Endothelial cell of umbilical vein (primary cell): ENCODE measurements around the gene SCLY. TPM values are rescaled to one million over a fixed set of nuclear protein-coding genes. Genes with fewer than 3 reads are reported as not detected.
A peak's percentile ranks its signal among the peaks of the same experiment; 100 is the strongest.

Experiments
- BruUV-seq: library from RNA; stranded (reverse); fragments of 400-500 nt; replicated peaks from 2 replicates; lab custom pipeline; 2021; lab: Mats Ljungman, UMichigan
- CTCF ChIA-PET: fragments of 300-600, 350-600 bp; sonication (Branson Sonifier 250); formaldehyde crosslinking; loops from one replicate; lab custom pipeline; 2021; ENCODE audit warnings: antibody characterized with exemption, inconsistent platforms; lab: Charles Lee
- POLR2A ChIA-PET: fragments of 300-600, 350-600 bp; sonication (Branson Sonifier 250); formaldehyde crosslinking; loops from one replicate; lab custom pipeline; 2021; ENCODE audit warnings: antibody characterized with exemption, inconsistent platforms; lab: Charles Lee
- DNase-seq: peaks from one replicate; pipeline ENCODE4 v3.0.0-alpha.2; 2011; ENCODE audit warnings: low read depth, low spot score
- FAIRE-seq: peaks from 2 replicates; lab custom pipeline; 2011; peaks lifted over from hg19 to GRCh38; lab: Jason Lieb, UNC
- H2AFZ ChIP-seq: 2 replicates; pipeline ENCODE4 v1.6.0; 2012; ENCODE audit warnings: low read depth, low read length, control low read depth, inconsistent platforms
- H3K27ac ChIP-seq: 2 replicates; pipeline ENCODE4 v1.5.1; 2011; ENCODE audit warnings: low read depth, mild to moderate bottlenecking, control low read depth, low read length, moderate library complexity; ENCODE audit not compliant: insufficient read depth
- H3K27me3 ChIP-seq, 2 experiments: 2 replicates each; pipeline versions ENCODE4 v1.6.0 to v1.6.1; 2011; ENCODE audit warnings: low read length in 2 of 2, mixed read lengths in 1 of 2; ENCODE audit not compliant: control insufficient read depth in 2 of 2, insufficient read depth in 2 of 2
- H3K36me3 ChIP-seq, 2 experiments: 2 replicates in 1 of 2; 3 replicates in 1 of 2; pipeline ENCODE4 v1.5.1; 2011; ENCODE audit warnings: low read length in 2 of 2, mild to moderate bottlenecking in 1 of 2, moderate library complexity in 1 of 2; ENCODE audit not compliant: control insufficient read depth in 2 of 2, insufficient read depth in 2 of 2; ENCODE audit errors: extremely low read depth in 1 of 2
- H3K4me1 ChIP-seq: 3 replicates; pipeline ENCODE4 v1.5.1; 2011; ENCODE audit warnings: mild to moderate bottlenecking, low read length; ENCODE audit not compliant: control insufficient read depth, insufficient read depth; ENCODE audit errors: extremely low read depth
- H3K4me2 ChIP-seq: 2 replicates; pipeline ENCODE4 v1.6.1; 2011; ENCODE audit warnings: low read length, control low read depth, mixed read lengths; ENCODE audit not compliant: insufficient read depth
- H3K4me3 ChIP-seq, 3 experiments: fragments of 200-600 bp in 1 of 3; sonication (generic), shearing (Covaris generic) in 1 of 3; replicated peaks in 1 of 3; 2 replicates each; pipeline ENCODE4 v1.5.1; 2011 to 2016; ENCODE audit warnings: control low read depth in 3 of 3, low read length in 3 of 3, mild to moderate bottlenecking in 2 of 3, inconsistent platforms in 1 of 3, low read depth in 1 of 3, moderate library complexity in 1 of 3; ENCODE audit not compliant: insufficient read depth in 1 of 3
- H3K79me2 ChIP-seq: 2 replicates; pipeline ENCODE4 v1.6.0; 2012; ENCODE audit warnings: low read length, inconsistent platforms; ENCODE audit not compliant: control insufficient read depth, insufficient read depth
- H3K9ac ChIP-seq: replicated peaks from 2 replicates; pipeline ENCODE3; 2011; ENCODE audit warnings: low read length, control low read depth; ENCODE audit not compliant: insufficient read depth; ENCODE audit errors: extremely low read depth
- H3K9me1 ChIP-seq: replicated peaks from 3 replicates; pipeline ENCODE4 v1.6.0; 2011; ENCODE audit warnings: mild to moderate bottlenecking, low read length; ENCODE audit not compliant: control insufficient read depth, insufficient read depth; ENCODE audit errors: extremely low read depth
- H3K9me3 ChIP-seq: replicated peaks from 2 replicates; pipeline ENCODE4 v1.5.1; 2012; ENCODE audit warnings: low read length, inconsistent platforms; ENCODE audit not compliant: control insufficient read depth, insufficient read depth
- H4K20me1 ChIP-seq: replicated peaks from 2 replicates; pipeline ENCODE3; 2011; ENCODE audit warnings: mild to moderate bottlenecking, low read length; ENCODE audit not compliant: control insufficient read depth, insufficient read depth; ENCODE audit errors: extremely low read depth
- EZH2 ChIP-seq: IDR thresholded peaks from 2 replicates; pipeline ENCODE4 v1.6.1; 2012; ENCODE audit warnings: borderline replicate concordance, low read depth, mild to moderate bottlenecking, moderate library complexity, low read length, inconsistent platforms; ENCODE audit not compliant: severe bottlenecking
- FOS ChIP-seq: IDR thresholded peaks from 2 replicates; pipeline ENCODE4 v1.6.1; 2011; ENCODE audit warnings: mild to moderate bottlenecking, low read length, moderate library complexity, borderline replicate concordance; ENCODE audit not compliant: insufficient read depth
- GATA2 ChIP-seq: IDR thresholded peaks from 2 replicates; pipeline ENCODE4 v1.7.0; 2011; ENCODE audit warnings: low read depth, mild to moderate bottlenecking, moderate library complexity, mixed read lengths, low read length; ENCODE audit not compliant: insufficient read length, insufficient read depth
- JUN ChIP-seq: IDR thresholded peaks from 2 replicates; pipeline ENCODE4 v1.6.1; 2011; ENCODE audit warnings: borderline replicate concordance, low read depth; ENCODE audit not compliant: insufficient read length, insufficient read depth
- MYC ChIP-seq: IDR thresholded peaks from one replicate; pipeline ENCODE4 v1.6.1; 2011; ENCODE audit warnings: mild to moderate bottlenecking, low read depth, low read length
- POLR2A ChIP-seq: IDR thresholded peaks from 2 replicates; pipeline ENCODE4 v1.6.1; 2012; ENCODE audit warnings: low read depth, mild to moderate bottlenecking, control low read depth, low read length
- POLR2AphosphoS5 ChIP-seq: IDR thresholded peaks from 2 replicates; pipeline ENCODE4 v1.6.1; 2012; ENCODE audit warnings: low read depth, mild to moderate bottlenecking, control low read depth, low read length, moderate library complexity; ENCODE audit not compliant: insufficient read depth
- dilution Hi-C: fragments of 300-500 bp; cut with MboI; formaldehyde crosslinking; loops from one replicate; pipeline ENCODE4 v1.15.0; 2019; ENCODE audit warnings: low sequenced_read_pairs; ENCODE audit not compliant: extremely low pct_ligation_motif_present
- intact Hi-C: fragments of 100-400 bp; cut with micrococcal nuclease; formaldehyde crosslinking; loops from one replicate; pipeline ENCODE4 v1.10.0; 2022
- polyA plus RNA-seq, 4 experiments: library from polyadenylated mRNA; depleted of rRNA in 3 of 4; stranded (reverse) in 3 of 4; unstranded in 1 of 4; fragments of >200 nt; gene quantifications; 2 replicates each; pipeline versions ENCODE4 v1.2.1 to v1.2.3, GENCODE V29; 2011 to 2012; ENCODE audit warnings: missing spikeins in 1 of 4
- total RNA-seq: library from RNA; stranded (reverse); gene quantifications from 2 replicates; pipeline ENCODE4 v1.2.3, GENCODE V29; 2021
- TF ChIP-seq, protein P1 (sequence below): IDR thresholded peaks from 2 replicates; pipeline ENCODE4 v1.6.1; 2011; ENCODE audit not compliant: insufficient read depth, insufficient read length
- TF ChIP-seq, protein P2 (sequence below), 2 donors: IDR thresholded peaks; 1 replicate in 1 of 2; 2 replicates in 1 of 2; pipeline ENCODE4 v1.5.1; 2011; ENCODE audit warnings: low read length in 2 of 2, mild to moderate bottlenecking in 2 of 2, moderate library complexity in 2 of 2, control low read depth in 1 of 2, inconsistent platforms in 1 of 2, low read depth in 1 of 2; ENCODE audit not compliant: insufficient read depth in 1 of 2; ENCODE audit errors: extremely low read depth in 1 of 2

The SCLY gene
- total and polyA plus RNA-seq, 2 donors (not counting 3 experiments of a cell fraction or from before 2014, with no cell fraction given): 22.6 to 32.7 TPM

DNA sequence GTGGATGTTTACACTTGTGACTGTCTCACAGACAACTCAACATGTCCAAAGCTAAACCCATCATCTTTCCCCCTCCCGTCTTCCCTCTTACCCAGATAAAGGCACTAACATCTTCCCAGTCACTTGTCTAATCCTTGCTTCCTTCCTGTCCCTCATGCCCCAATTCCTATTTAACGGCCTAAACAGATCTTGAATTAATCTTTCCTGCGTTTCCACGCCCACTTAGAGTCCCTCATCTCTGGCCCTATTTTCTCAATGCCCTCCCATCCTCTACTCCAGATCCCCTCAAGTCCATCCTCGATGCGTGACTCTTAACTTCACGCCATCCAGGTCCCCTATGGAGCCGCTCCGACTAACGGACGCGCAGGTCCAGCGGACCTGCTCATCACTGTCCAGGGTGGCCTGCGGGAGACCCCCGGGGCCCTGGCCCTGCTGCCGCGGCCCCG lies 682 bp upstream of the SCLY start:
- H3K36me3 ChIP-seq: peaks cover 0 to 6% of the 10 kb centered on the region in 2 experiments
- FAIRE-seq (no peak), DNase-seq (no peak)
- dilution Hi-C loops: no loop called here
- no peaks in the 10 kb centered on the region for H3K9me3 ChIP-seq
- TF ChIP-seq, protein P1, sequence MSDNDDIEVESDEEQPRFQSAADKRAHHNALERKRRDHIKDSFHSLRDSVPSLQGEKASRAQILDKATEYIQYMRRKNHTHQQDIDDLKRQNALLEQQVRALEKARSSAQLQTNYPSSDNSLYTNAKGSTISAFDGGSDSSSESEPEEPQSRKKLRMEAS: no peak
- no peak for TF ChIP-seq EZH2
- no peak for TF ChIP-seq GATA2
- TF ChIP-seq, protein P2, sequence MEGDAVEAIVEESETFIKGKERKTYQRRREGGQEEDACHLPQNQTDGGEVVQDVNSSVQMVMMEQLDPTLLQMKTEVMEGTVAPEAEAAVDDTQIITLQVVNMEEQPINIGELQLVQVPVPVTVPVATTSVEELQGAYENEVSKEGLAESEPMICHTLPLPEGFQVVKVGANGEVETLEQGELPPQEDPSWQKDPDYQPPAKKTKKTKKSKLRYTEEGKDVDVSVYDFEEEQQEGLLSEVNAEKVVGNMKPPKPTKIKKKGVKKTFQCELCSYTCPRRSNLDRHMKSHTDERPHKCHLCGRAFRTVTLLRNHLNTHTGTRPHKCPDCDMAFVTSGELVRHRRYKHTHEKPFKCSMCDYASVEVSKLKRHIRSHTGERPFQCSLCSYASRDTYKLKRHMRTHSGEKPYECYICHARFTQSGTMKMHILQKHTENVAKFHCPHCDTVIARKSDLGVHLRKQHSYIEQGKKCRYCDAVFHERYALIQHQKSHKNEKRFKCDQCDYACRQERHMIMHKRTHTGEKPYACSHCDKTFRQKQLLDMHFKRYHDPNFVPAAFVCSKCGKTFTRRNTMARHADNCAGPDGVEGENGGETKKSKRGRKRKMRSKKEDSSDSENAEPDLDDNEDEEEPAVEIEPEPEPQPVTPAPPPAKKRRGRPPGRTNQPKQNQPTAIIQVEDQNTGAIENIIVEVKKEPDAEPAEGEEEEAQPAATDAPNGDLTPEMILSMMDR (IDR thresholded peaks at IDR 0.05; ENCODE audit: extremely low read depth in 1 of 2, insufficient read depth in 1 of 2, low read depth in 1 of 2, low read length in 2 of 2): no peak
- TF ChIP-seq POLR2A: no peak
- no peak for TF ChIP-seq FOS
- TF ChIP-seq MYC: no peak
- TF ChIP-seq JUN: no peak
- no peak for TF ChIP-seq POLR2AphosphoS5
- H3K27me3 ChIP-seq: no peaks in the 10 kb centered on the region
- H3K4me1 ChIP-seq: peaks cover 10% of the 10 kb centered on the region
- H3K79me2 ChIP-seq: peaks cover 7% of the 10 kb centered on the region
- BruUV-seq: no TSS peak
- no peaks in the 10 kb centered on the region for H4K20me1 ChIP-seq
- H3K9me1 ChIP-seq: no peaks in the 10 kb centered on the region
- ChIA-PET CTCF (interaction anchor here (1.0 to 2.7 kb wide), 3 partner anchors 137 to 203 kb away, joined by 5 to 7 read pairs (median 7); no protein-coding TSS in a partner anchor), POLR2A (interaction anchor here (0.8 kb wide), 1 partner anchor 12 kb away, joined by 3 read pairs; no protein-coding TSS in a partner anchor)
- H3K9ac ChIP-seq: peak overlapping the region; percentile 75
- intact Hi-C loops: loop anchor here (1.0 to 10.0 kb wide), 4 partner anchors 38 to 203 kb away; partner anchors contain the start of gene RAMP1
- H3K27ac ChIP-seq: peak overlapping the region; percentile 54
- peak overlapping the region; percentile 58 for H2AFZ ChIP-seq
- H3K4me3 ChIP-seq: peak overlapping the region; percentile 49 to 74 (median 64)
- H3K4me2 ChIP-seq: peak overlapping the region; percentile 76
